Measurements from ENCODE around the gene ABHD2.
"Not testable (repeated sequence)": the region's sequence is repeated elsewhere in the genome, so short reads cannot be mapped to it uniquely, and the experiment has no call there.

Gene ABHD2

DNA sequence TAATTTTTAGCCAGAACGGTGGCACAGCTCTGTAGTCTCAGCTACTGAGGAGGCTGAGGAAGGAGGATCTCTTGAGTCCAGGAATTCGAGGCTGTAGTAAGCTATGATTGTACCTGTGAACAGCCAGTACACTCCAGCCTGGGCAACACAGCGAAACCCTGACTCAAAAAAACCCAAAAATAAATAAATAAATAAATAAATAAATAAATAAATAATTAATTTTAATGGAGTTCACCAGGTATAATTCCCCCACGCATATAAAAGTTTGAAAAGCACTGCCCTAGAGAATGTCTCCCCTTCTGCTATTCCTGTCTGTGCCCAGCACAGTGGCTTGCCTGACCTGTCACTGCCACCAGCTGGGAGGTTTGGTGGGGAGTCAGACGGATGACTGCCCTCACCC is 137.3 kb downstream of the ABHD2 start:
- DNase-seq (ENCODE audit: low read depth, low spot score) = no peak

GRCh38 chr15:89226359-89227221 is 138.3 kb downstream of the ABHD2 start:
- DNase-seq (ENCODE audit: low read depth, low spot score) = no peak

- DNase-seq (ENCODE audit: low read depth, low spot score) = no peak
Observed at GRCh38 chr15:89227425-89227824, 139.2 kb downstream of the ABHD2 start.

- no peak for DNase-seq (ENCODE audit: low read depth, low spot score)
Observed at GRCh38 chr15:89230277-89230676, 142.0 kb downstream of the ABHD2 start.

DNA sequence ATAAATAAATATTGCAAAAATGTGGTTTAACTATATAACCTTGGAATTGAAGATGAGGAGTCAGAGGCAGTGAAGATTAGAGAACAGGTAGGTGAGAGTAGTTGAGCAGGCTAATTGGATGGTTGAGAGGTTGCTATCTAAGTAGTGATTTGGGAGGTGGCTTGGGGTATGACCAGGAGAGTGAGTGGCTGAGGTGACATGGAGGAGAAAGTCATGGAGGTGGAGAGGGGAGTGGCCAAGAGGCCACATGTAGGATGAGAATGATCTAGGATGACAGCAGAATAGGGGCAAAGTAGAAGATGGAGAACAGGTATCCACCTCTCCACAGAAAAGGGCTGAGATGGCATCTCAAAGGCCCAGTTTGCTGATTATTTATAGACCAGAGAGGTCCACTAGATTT is 143.6 kb downstream of the ABHD2 start:
- DNase-seq (ENCODE audit: low read depth, low spot score) = no peak

GRCh38 chr15:89239883-89240810 is 151.9 kb downstream of the ABHD2 start:
- DNase-seq (ENCODE audit: low read depth, low spot score) = not testable (repeated sequence)

DNA sequence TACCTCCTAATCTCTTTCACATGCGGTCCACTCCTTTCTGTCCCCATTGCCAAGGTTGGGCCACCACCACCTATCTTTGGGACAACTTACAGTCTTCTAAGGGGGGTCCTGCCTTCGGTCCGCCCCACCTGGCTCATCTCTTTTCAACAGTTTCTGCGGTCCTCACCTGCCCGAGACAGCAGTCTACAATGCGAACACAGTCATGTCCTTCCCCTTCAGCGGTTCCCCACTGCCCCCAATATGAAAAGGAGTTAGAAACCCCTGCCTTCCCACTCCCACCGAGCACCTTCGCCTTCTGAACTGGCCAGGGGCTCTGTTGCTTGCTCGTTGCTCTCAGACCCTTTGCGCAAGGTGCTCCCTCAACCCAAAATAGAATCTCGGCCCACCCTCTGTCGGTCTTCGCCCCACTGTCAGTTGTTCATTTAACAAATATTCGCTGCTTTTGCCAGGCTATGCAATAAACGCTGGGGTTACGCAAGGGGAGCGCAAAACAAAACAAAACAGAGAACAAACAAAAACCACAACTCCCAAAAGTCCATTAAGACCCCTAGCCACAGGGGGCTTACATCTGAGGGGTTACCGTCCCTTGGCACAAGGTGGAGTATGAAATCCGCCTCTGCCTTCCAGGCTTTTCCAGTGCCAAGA is 154.9 kb downstream of the ABHD2 start:
- no peak for DNase-seq (ENCODE audit: low read depth, low spot score)

GRCh38 chr15:89243691-89244573 is 155.7 kb downstream of the ABHD2 start, which contains the start of gene FANCI:
FANCI (plus strand) TSS chr15:89243979; CDS start chr15:89247648, 3,669 bp downstream.
- DNase-seq (ENCODE audit: low read depth, low spot score) = peak; percentile 93

DNA sequence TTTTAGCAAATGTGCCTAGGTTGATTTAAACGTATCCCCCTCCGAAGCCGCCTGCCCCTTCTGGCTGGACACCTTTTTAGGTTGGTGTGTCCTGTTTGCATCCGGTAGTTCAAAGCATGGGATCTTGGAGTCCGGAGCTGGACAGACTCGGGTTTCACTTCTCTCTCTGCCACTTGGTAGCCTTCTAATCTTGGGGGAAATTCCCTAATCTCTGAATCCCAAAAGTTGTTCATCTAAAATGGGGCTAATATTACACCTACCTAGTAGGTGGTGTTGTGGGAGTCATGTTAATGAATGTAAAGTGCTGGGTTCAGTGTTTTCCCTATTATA is 156.3 kb downstream of the ABHD2 start:
- DNase-seq (ENCODE audit: low read depth, low spot score) = no peak

DNA sequence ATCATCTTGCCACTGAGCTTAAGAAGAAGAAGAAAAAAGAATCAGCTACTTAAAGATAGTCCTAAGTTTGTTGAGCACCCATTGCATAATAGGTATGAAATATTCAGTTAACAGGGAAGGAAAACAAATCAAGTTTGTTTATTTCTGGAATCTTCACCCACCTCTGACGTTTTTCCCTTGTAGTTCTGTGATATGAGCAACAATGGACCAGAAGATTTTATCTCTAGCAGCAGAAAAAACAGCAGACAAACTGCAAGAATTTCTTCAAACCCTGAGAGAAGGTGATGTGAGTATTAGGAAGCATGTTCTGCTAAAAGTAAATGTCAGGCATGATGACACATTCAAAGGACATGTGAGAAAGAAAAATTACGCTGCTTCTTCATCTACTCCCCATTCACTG is 159.2 kb downstream of the ABHD2 start:
- DNase-seq (ENCODE audit: low read depth, low spot score) = no peak

DNA sequence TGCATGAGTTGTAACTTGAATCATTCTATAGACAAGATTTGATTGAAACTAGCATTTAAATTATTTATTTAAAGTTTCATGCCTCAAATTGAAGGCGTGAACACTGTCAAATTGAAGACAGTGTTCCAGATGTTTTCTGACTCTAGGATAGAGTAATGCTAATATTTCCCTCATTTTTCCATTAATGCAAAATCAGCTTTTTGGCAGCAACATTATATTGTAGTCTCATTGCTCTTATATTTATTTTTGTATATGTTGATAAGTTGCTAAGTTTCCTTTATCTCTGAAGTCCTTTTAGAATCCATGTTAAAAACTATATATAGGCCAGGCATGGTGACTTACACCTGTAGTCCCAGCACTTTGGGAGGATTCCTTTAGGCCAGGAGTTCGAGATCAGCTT is 160.3 kb downstream of the ABHD2 start:
- no peak for DNase-seq (ENCODE audit: low read depth, low spot score)

DNA sequence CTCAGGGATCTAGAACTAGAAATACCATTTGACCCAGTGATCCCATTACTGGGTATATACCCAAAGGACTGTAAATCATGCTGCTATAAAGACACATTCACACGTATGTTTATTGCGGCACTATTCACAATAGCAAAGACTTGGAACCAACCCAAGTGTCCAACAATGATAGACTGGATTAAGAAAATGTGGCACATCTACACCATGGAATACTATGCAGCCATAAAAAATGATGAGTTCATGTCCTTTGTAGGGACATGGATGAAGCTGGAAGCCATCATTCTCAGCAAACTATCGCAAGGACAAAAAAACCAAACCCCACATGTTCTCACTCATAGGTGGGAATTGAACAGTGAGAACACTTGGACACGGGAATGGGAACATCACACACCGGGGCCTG is 161.9 kb downstream of the ABHD2 start:
- DNase-seq (ENCODE audit: low read depth, low spot score) = not testable (repeated sequence)
